HG03159 (cell line): Measurements from ENCODE around the gene CENPW.

Experiments used
- ATAC-seq: cut with Tn5 transposase; IDR thresholded peaks from one replicate; pipeline ENCODE4 v1.9.1; 2021; ENCODE audit warnings: mild to moderate bottlenecking, moderate library complexity; ENCODE audit not compliant: unreplicated experiment

Gene CENPW

DNA sequence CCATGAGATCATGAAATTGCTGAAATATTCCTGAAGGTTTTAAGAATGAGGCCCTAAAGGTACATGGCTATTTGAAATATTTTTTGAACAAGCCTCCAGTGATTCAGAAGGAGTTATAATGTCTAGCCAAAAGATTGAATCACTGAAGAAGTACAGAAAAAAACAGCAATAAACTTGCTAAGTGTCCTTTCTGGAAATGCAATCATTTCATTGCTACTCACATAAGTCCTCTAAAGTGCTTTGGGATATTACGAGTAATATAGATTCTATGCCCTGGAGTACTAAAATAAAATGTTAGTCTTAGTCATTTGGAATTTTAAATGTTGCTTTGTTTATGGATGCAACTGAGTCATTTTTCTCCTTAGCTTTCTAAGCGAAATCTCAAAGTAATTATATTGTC, 32.7 kb downstream of the CENPW start:
- no peak for ATAC-seq

DNA sequence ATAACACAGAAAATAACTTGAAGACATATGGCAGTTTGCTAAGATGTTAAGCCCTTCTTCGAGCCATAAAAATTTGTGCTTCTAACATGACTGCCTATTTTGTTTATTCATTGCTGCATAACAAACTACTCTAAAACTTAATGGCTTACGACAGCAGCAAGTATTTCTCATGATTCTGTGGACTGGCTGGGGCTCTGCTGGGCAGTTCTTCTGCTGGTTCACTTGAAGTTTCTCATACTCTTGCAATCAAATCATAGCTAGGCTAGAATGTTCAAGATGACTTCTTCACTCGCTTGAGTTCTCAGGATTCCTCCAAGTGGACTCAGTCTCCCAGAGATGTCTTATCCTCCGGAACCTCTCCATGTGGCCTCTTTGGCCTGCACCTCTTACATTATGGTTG, 33.4 kb downstream of the CENPW start:
- no peak for ATAC-seq

DNA sequence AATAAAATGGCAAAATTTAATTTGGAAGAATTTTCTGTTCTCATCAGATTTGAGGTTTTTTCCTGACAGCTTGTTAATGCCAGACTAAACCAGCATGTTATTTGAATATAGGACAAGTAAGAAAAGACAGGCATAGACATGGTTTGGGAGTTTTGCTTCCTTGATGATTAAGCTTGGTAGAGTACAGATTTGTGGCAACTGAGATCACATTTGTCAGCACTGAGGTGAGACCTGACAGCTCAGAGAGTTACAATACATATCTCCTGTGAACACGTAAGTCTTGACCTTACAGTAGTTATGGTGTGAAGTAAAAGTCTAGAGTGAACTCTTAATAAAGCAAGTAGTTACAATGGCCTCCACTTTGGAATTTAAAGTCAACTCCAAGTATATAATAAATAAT, 34.5 kb downstream of the CENPW start:
- no peak for ATAC-seq

DNA sequence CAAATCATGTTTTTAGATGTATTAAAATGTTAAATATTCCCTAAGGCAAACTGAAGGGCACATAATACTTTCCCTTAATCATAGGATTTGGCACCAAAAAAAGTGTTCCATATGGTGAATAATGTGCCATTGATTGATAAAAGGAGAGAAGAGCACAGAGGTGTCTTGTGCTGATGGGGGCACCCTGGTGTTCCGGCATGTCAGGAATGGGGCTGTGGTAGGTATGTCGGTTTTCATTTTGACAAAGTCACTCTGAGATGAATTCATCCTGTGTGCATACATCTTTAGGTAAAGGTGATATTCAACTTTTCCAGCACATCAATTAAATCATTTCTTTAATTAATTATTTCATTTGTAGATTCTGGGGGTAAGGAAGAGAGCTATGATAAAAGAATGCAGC, 36.8 kb downstream of the CENPW start:
- no peak for ATAC-seq

DNA sequence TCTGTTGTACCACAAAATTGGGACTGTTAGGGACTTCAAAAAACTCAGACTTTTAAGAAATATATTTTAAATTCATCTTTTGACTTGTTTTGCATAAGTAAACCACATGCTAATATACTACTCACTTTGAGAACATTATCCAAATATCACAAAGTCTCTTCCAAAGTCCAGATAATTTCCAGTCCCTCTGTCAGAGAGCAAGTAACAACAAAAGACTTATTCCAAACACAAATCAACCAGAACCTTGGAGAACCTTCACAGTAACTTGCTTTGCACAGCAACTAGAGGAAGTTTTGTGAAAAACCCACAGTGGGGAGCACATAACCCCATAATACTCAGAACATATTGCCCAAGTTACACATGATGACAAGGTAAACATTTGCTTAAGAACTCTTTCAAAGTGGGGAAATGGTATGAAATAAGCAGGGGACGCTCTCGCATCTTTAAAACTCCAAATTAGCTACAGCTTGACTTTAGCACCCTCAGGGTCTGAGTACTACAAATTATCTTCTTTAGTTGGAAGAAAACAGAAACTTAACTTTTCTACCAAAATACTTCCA, 37.8 kb downstream of the CENPW start:
- no peak for ATAC-seq

DNA sequence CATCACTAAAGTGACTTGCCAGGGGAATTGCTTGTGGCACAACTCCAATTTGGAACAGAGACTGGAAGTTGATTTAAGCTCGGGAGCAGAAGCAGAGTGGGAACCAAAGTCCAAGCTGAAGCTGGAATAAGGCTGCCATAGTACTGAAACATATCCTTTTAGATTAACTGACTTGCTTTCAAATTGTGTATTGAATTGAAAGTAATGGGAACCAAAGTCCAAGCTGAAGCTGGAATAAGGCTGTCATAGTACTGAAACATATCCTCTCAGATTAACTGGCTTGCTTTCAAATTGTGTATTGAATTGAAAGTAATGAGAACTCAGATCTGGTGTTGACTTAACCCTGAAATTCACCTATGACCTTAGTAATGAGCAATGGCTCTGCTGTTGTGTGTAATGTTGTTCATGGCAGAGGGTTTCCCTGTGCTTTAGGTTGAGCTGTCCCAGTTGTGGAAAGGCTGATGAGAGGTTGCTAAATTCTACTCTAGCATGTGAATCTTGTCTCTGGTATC, 40.2 kb downstream of the CENPW start:
- no peak for ATAC-seq

DNA sequence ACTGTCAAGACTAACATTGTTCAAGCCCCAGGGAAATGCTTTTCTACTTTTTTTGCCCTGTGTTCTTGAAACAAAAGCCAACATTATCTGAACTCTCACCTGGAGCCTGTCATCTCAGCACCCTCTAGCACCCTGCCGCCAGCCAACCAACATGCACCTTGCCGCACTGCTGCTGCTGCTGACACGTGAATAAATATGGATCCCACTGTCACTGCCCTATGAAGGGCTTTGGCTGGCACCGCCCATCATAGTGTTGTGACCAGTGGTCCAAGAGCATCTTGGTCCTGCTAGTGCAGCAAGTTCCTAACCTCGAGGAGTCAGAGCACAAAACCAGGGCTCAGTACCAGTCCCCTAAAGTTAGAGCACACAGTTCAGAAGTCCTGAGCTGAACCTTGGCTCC, 41.6 kb downstream of the CENPW start:
- no peak for ATAC-seq

DNA sequence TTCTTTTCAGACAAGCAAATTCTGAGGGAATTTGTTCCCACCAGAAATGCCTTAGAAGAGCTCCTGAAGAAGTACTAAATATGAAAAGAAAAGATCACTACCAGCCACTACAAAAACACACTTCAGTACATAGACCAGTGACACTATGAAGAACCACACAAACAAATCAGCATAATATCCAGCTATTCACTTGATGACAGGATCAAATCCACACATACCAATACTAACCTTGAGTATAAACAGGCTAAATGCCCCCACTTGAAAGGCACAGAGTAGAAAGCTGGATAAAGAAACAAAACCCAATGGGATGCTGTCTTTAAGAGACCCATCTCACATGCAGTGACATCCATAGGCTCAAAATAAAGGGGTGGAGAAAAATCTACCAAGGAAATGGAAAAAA, 43.3 kb downstream of the CENPW start:
- no peak for ATAC-seq

DNA sequence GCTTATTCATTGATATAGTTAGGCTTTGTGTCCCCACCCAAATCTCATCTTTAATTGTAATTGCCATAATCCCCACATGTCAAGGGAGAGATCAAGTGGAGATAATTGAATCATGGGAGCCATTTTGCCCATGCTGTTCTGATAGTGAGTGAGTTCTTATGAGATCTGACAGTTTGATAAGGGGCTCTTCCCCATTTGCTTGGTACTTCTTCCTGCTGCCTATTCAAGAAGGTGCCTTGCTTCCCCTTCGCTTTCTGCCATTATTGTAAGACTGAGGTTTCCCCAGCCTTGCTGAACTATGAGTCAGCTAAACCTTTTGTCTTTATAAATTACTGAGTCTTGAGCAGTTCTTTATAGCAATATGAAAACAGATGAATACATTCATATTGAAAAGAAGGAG, 45.6 kb downstream of the CENPW start:
- no peak for ATAC-seq

DNA sequence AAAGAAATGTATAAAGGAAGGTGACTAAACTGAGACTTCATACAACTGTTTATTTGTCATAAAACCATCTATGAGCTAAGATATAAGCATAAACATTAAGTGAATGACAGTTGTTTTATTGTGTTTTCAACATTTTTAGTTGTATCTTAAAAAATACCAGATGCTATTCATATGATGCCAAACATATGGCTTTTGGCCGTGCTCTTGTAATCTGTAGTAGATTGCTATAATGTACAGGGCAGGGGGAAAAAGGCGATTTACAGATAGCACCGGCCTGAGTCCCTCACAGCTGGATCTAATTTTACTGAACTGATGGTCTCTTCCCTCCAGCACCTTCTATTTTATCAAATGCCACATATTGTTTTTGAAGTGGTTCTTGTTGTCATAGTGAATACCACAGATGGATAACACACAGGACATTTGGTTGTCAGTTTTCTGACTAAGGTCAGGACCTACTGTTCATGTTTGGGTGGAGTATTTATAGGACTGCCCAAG, 48.2 kb downstream of the CENPW start:
- ATAC-seq: no peak

DNA sequence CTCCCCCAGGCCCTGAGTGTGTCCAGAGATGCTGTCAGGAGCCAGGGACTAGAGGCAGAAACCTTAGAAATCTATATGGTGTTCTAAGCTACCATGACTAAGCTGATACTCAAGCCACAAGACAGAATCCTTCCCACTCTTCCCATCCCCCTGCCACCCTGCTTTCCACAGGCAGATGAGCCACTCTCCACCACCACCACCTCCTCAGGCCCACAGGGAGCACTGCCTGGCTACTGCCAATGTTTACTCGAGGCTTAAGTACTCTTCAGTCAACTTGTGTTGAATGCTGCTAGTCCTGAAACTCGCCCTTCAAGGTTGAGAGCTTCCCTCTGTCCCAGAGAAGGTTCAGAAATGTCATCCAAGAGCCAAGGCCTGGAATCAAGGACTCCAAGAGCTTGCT, 56.2 kb downstream of the CENPW start:
- no peak for ATAC-seq
